GM12878 (cell line): ENCODE data around the gene SLC13A3. TPM values are rescaled to one million over a fixed set of nuclear protein-coding genes. Genes with fewer than 3 reads are reported as not detected.

ENCODE experiments used
- ATAC-seq: fragments of 200-7000 bp; cut with Tn5 transposase; 3 replicates; pipeline ENCODE4 v1.9.1; 2020; ENCODE audit warnings: mild to moderate bottlenecking, moderate library complexity
- BruUV-seq: library from RNA; stranded (reverse); fragments of 400-500 nt; replicated peaks from 2 replicates; lab custom pipeline; 2021; lab: Mats Ljungman, UMichigan
- CTCF ChIA-PET: fragments of 300-600 bp; sonication (Branson Sonifier 250); formaldehyde crosslinking; extraction: SDS; loops from one replicate; lab custom pipeline; 2021; ENCODE audit warnings: inconsistent platforms; lab: Yijun Ruan, JAX
- POLR2A ChIA-PET: fragments of 350-600 bp; formaldehyde crosslinking; extraction: SDS; loops from one replicate; lab custom pipeline; 2021; ENCODE audit warnings: inconsistent platforms; lab: Charles Lee
- RAD21 ChIA-PET: fragments of 300-600 bp; sonication (Branson Sonifier 250); formaldehyde crosslinking; loops from one replicate; lab custom pipeline; 2023; ENCODE audit warnings: antibody characterized with exemption; ENCODE audit not compliant: unreplicated experiment; lab: Charles Lee
- SMC1A ChIA-PET: fragments of 300-600 bp; sonication (Branson Sonifier 250); formaldehyde crosslinking; loops from one replicate; lab custom pipeline; 2023; ENCODE audit not compliant: unreplicated experiment, uncharacterized antibody; lab: Charles Lee
- DNase-seq: peaks from one replicate; pipeline ENCODE4 v3.0.0-alpha.2; 2011; ENCODE audit warnings: low read depth, low spot score
- FAIRE-seq: peaks from 3 replicates; lab custom pipeline; 2011; peaks lifted over from hg19 to GRCh38; lab: Jason Lieb, UNC
- H2AFZ ChIP-seq: 2 replicates; pipeline ENCODE4 v1.6.0; 2011; ENCODE audit warnings: low read depth, low read length, control low read depth; ENCODE audit not compliant: control insufficient read depth
- H3K27ac ChIP-seq: 2 replicates; pipeline ENCODE4 v1.5.1; 2011; ENCODE audit warnings: control low read depth; ENCODE audit not compliant: control insufficient read depth, insufficient read depth
- H3K27me3 ChIP-seq, 2 experiments: replicated peaks in 1 of 2; 2 replicates each; pipeline versions ENCODE4 v1.6.0 to v1.6.1; 2011; ENCODE audit warnings: low read length in 1 of 2; ENCODE audit not compliant: control insufficient read depth in 2 of 2, insufficient read depth in 2 of 2
- H3K36me3 ChIP-seq, 2 experiments: 2 replicates each; pipeline ENCODE4 v1.5.1; 2011; ENCODE audit warnings: low read length in 1 of 2; ENCODE audit not compliant: control insufficient read depth in 2 of 2, insufficient read depth in 2 of 2
- H3K4me1 ChIP-seq: 2 replicates; pipeline ENCODE4 v1.6.1; 2011; ENCODE audit warnings: mild to moderate bottlenecking, low read length, moderate library complexity, mixed read lengths; ENCODE audit not compliant: control insufficient read depth, insufficient read depth
- H3K4me2 ChIP-seq: 2 replicates; pipeline ENCODE4 v1.6.0; 2011; ENCODE audit warnings: control low read depth; ENCODE audit not compliant: control insufficient read depth, insufficient read depth
- H3K4me3 ChIP-seq: fragments of 200-600 bp; sonication (generic); 2 replicates; pipeline ENCODE4 v1.5.1; 2016
- H3K79me2 ChIP-seq: 2 replicates; pipeline ENCODE4 v1.6.0; 2011; ENCODE audit warnings: low read length; ENCODE audit not compliant: control insufficient read depth, insufficient read depth
- H3K9ac ChIP-seq: 2 replicates; pipeline ENCODE4 v1.8.0; 2011; ENCODE audit warnings: low read length, control low read depth, mixed read lengths; ENCODE audit not compliant: control insufficient read depth, insufficient read depth
- H3K9me3 ChIP-seq: replicated peaks from 3 replicates; pipeline ENCODE4 v1.5.1; 2011; ENCODE audit warnings: mild to moderate bottlenecking, low read length; ENCODE audit not compliant: control insufficient read depth, insufficient read depth
- H4K20me1 ChIP-seq: 2 replicates; pipeline ENCODE4 v1.6.0; 2011; ENCODE audit not compliant: control insufficient read depth, insufficient read depth
- BHLHE40 ChIP-seq, 2 experiments: fragments of 450-650 bp in 1 of 2; IDR thresholded peaks; 2 replicates each; pipeline ENCODE4 v1.6.1; 2011 to 2017; ENCODE audit warnings: low read depth in 2 of 2, borderline replicate concordance in 1 of 2, improper control_type of control experiment in 1 of 2, low read length in 1 of 2, mild to moderate bottlenecking in 1 of 2
- IKZF1 ChIP-seq: fragments of 450-650 bp; conservative IDR thresholded peaks from 2 replicates; pipeline ENCODE4 v1.6.1; 2017; ENCODE audit warnings: antibody characterized with exemption, mild to moderate bottlenecking
- MEF2B ChIP-seq: fragments of 450-650 bp; IDR thresholded peaks from 2 replicates; pipeline ENCODE4 v1.6.1; 2018; ENCODE audit warnings: mild to moderate bottlenecking, moderate library complexity; ENCODE audit not compliant: partially characterized antibody, poor library complexity, severe bottlenecking
- NKRF ChIP-seq: fragments of 450-650 bp; conservative IDR thresholded peaks from 2 replicates; pipeline ENCODE4 v1.6.1; 2017; ENCODE audit warnings: mild to moderate bottlenecking, moderate library complexity
- WGBS: methylation state at CpG from one replicate; pipeline ENCODE4 v1.1.6; 2016; ENCODE audit warnings: low lambda C conversion rate; ENCODE audit not compliant: insufficient replicate concordance, insufficient coverage; ENCODE audit errors: missing lambda C conversion rate; 5-methylcytosine and 5-hydroxymethylcytosine counted together
- in situ Hi-C: fragments of 300-500 bp; cut with MboI; formaldehyde crosslinking; loops from 9 replicates; pipeline ENCODE4 v1.14.3; 2018; ENCODE audit warnings: mixed read lengths
- intact Hi-C: fragments of 100-400 bp; cut with micrococcal nuclease; formaldehyde crosslinking; loops from one replicate; pipeline ENCODE4 v1.14.2; 2022; ENCODE audit not compliant: unreplicated experiment
- polyA plus RNA-seq, 11 experiments: library from polyadenylated mRNA; depleted of rRNA in 4 of 11; unstranded in 6 of 11; stranded (reverse) in 5 of 11; fragments of >200 nt; fragmentation: Nextera tagmentation in 4 of 11; fragmentation: Illumina TruSeq in 1 of 11; extraction: Ambion mirVana in 4 of 11; extraction: Trizol in 1 of 11; gene quantifications; 1 replicate in 1 of 11; 2 replicates in 10 of 11; pipeline versions ENCODE4 v1.2.1 to v1.2.3, GENCODE V29; 2011 to 2016; ENCODE audit warnings: inconsistent platforms in 2 of 11, missing spikeins in 2 of 11, low read depth in 1 of 11
- total RNA-seq, 4 experiments: library from RNA; depleted of rRNA in 3 of 4; stranded (reverse); fragments of >200 nt in 3 of 4; fragmentation: Illumina TruSeq in 1 of 4; extraction: Trizol in 1 of 4; gene quantifications; 2 replicates each; pipeline versions ENCODE4 v1.2.1 to v1.2.3, GENCODE V29; 2013 to 2021

The SLC13A3 gene
- total and polyA plus RNA-seq, 10 of the 15 experiments (the other 5 are each of a cell fraction or from before 2014, with no cell fraction given) = 0.03 to 0.76 (median 0.07) TPM; not detected in 4

- Histone ChIP-seq H4K20me1 (no peaks in the 10 kb centered on the region), H3K4me1 (peaks cover 12% of the 10 kb centered on the region), H3K4me2 (no peak overlapping the region), H3K9ac (no peak overlapping the region), H2AFZ (peak overlapping the region; percentile 24; the same call in 1 of the 2 replicates), H3K27ac (no peak overlapping the region), H3K9me3 (no peaks in the 10 kb centered on the region), H3K36me3 (no peaks in the 10 kb centered on the region), H3K4me3 (no peak overlapping the region), H3K27me3 (no peaks in the 10 kb centered on the region), H3K79me2 (no peaks in the 10 kb centered on the region)
- FAIRE-seq (no peak), DNase-seq (no peak), ATAC-seq (peak; percentile 50; the same call in 2 of the 3 replicates)
- CTCF ChIA-PET = interaction anchor here (0.8 to 2.6 kb wide), 4 partner anchors 14 to 93 kb away, joined by 3 to 7 read pairs (median 4); no protein-coding TSS in a partner anchor
- intact Hi-C loops = no loop called here
- SMC1A ChIA-PET = interaction anchor here (1.0 to 4.1 kb wide), 3 partner anchors 15 to 37 kb away, joined by 3 to 19 read pairs (median 4); partner anchors contain the start of gene OCSTAMP
- TF ChIP-seq IKZF1 (peak; percentile 45), NKRF (no peak), MEF2B (peak; percentile 52), BHLHE40 (IDR thresholded peaks at IDR 0.05; ENCODE audit: borderline replicate concordance in 1 of 2, low read depth in 2 of 2, low read length in 1 of 2) (0 out of 4 replicates have a peak, but pooled peaks of 1 of the 2 experiments have one; percentile 12)
- no TSS peak for BruUV-seq
- 27% methylated on average over 7 of the region's 7 CpGs for WGBS
- RAD21 ChIA-PET = interaction anchor here (1.0 kb wide), 1 partner anchor 13 kb away, joined by 3 read pairs; no protein-coding TSS in a partner anchor
- POLR2A ChIA-PET = no interaction called here
- in situ Hi-C loops = no loop called here
Observed at GRCh38 chr20:46587986-46588385, 63.3 kb downstream of the SLC13A3 start.
